GM12874 (cell line): ENCODE measurements around the gene CLEC3A.

Experiments
- CTCF ChIP-seq: IDR thresholded peaks from 2 replicates; pipeline ENCODE4 v1.5.1; 2011; ENCODE audit warnings: low read depth, mild to moderate bottlenecking, control low read depth, low read length, moderate library complexity; ENCODE audit not compliant: insufficient read depth

CLEC3A gene

GRCh38 chr16:77989846-77990245 lies 32.5 kb upstream of the CLEC3A start:
- TF ChIP-seq CTCF = no peak

GRCh38 chr16:77991701-77992100 lies 30.6 kb upstream of the CLEC3A start:
- TF ChIP-seq CTCF = no peak

GRCh38 chr16:77993111-77993985 lies 29.0 kb upstream of the CLEC3A start:
- TF ChIP-seq CTCF = no peak

- TF ChIP-seq CTCF = no peak
Observed at GRCh38 chr16:77995843-77996455, 26.4 kb upstream of the CLEC3A start.

- no peak for TF ChIP-seq CTCF
Observed at GRCh38 chr16:77998350-77999023, 23.9 kb upstream of the CLEC3A start.

GRCh38 chr16:78001451-78002025 lies 20.8 kb upstream of the CLEC3A start:
- TF ChIP-seq CTCF = no peak
